SK-N-SH (cell line): ENCODE measurements around the gene ZFP36.

Source experiments
- CTCF ChIP-seq: fragments of 200-600 bp; sonication (generic); IDR thresholded peaks from 2 replicates; pipeline ENCODE4 v1.6.1; 2017; ENCODE audit warnings: antibody characterized with exemption, mild to moderate bottlenecking, moderate library complexity
- EZH2phosphoT487 ChIP-seq: fragments of 200-600 bp; sonication (generic); IDR thresholded peaks from 2 replicates; pipeline ENCODE4 v1.6.1; 2017; ENCODE audit warnings: low read depth, mixed run types, mild to moderate bottlenecking, antibody characterized with exemption, moderate library complexity, borderline replicate concordance
- GABPA ChIP-seq: IDR thresholded peaks from 2 replicates; pipeline ENCODE4 v1.4.0; 2012; ENCODE audit warnings: low read depth, mild to moderate bottlenecking
- JUND ChIP-seq: IDR thresholded peaks from 2 replicates; pipeline ENCODE4 v1.4.0; 2012
- MAX ChIP-seq: IDR thresholded peaks from 2 replicates; pipeline ENCODE4 v1.4.0; 2012; ENCODE audit warnings: low read depth
- MEF2A ChIP-seq: IDR thresholded peaks from 2 replicates; pipeline ENCODE4 v1.4.0; 2012; ENCODE audit warnings: low read depth, borderline replicate concordance
- MXI1 ChIP-seq: IDR thresholded peaks from 2 replicates; pipeline ENCODE4 v1.6.1; 2012; ENCODE audit warnings: mild to moderate bottlenecking, low read depth, low read length, improper control_type of control experiment
- POLR2AphosphoS5 ChIP-seq: IDR thresholded peaks from 2 replicates; pipeline ENCODE4 v1.6.1; 2012; ENCODE audit warnings: low read depth, low read length
- RAD21 ChIP-seq: IDR thresholded peaks from 2 replicates; pipeline ENCODE4 v1.6.1; 2012; ENCODE audit warnings: mild to moderate bottlenecking, low read length
- RFX5 ChIP-seq: IDR thresholded peaks from 2 replicates; pipeline ENCODE4 v1.6.1; 2012; ENCODE audit warnings: mild to moderate bottlenecking, improper control_type of control experiment, low read length
- SIN3A ChIP-seq: IDR thresholded peaks from 2 replicates; pipeline ENCODE4 v1.6.1; 2012; ENCODE audit warnings: low read depth, mild to moderate bottlenecking, low read length, moderate library complexity, borderline replicate concordance
- SMC3 ChIP-seq: IDR thresholded peaks from 2 replicates; pipeline ENCODE4 v1.6.1; 2012; ENCODE audit warnings: low read depth, low read length, improper control_type of control experiment
- TAF1 ChIP-seq: IDR thresholded peaks from 2 replicates; pipeline ENCODE4 v1.6.1; 2012; ENCODE audit warnings: low read depth, mild to moderate bottlenecking, low read length, moderate library complexity, borderline replicate concordance
- ZBTB33 ChIP-seq: IDR thresholded peaks from 2 replicates; pipeline ENCODE4 v1.4.0; 2012; ENCODE audit warnings: low read depth, borderline replicate concordance

GRCh38 chr19:39360599-39360998 is 46.0 kb upstream of the ZFP36 start:
- TF ChIP-seq TAF1 (no peak), CTCF (no peak), MAX (no peak), EZH2phosphoT487 (no peak), SMC3 (no peak), POLR2AphosphoS5 (no peak), GABPA (no peak), JUND (no peak), RFX5 (no peak), MXI1 (no peak), RAD21 (no peak), ZBTB33 (no peak), MEF2A (no peak), SIN3A (no peak)
